ENCODE data around the gene MAP3K12.

DNA sequence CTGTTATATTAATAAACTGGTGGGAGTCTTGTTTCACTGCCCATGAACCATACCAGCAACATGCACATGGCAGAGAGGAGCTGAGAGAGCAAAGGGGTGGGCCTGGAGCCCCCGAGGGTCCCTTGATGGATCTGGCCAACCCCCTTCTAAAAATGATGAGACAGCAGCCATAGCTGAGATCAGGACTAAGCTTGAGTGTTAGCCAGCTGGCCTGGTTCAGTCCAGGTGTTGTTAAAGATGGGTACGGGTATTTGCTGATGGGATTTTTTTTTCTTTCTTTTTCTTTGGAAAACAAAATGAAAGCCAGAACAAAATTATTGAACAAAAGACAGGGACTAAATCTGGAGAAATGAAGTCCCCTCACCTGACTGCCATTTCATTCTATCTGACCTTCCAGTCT is 31.4 kb downstream of the MAP3K12 start:
- TF ChIP-seq, protein P1, sequence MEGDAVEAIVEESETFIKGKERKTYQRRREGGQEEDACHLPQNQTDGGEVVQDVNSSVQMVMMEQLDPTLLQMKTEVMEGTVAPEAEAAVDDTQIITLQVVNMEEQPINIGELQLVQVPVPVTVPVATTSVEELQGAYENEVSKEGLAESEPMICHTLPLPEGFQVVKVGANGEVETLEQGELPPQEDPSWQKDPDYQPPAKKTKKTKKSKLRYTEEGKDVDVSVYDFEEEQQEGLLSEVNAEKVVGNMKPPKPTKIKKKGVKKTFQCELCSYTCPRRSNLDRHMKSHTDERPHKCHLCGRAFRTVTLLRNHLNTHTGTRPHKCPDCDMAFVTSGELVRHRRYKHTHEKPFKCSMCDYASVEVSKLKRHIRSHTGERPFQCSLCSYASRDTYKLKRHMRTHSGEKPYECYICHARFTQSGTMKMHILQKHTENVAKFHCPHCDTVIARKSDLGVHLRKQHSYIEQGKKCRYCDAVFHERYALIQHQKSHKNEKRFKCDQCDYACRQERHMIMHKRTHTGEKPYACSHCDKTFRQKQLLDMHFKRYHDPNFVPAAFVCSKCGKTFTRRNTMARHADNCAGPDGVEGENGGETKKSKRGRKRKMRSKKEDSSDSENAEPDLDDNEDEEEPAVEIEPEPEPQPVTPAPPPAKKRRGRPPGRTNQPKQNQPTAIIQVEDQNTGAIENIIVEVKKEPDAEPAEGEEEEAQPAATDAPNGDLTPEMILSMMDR (IDR thresholded peaks at IDR 0.05; ENCODE audit: insufficient read depth, low read length) = no peak
- no peak for TF ChIP-seq GABPA (IDR thresholded peaks at IDR 0.05; ENCODE audit: low read depth)
- TF ChIP-seq POLR2AphosphoS5 (IDR thresholded peaks at IDR 0.05; ENCODE audit: low read depth) = no peak
- TF ChIP-seq, protein P2, sequence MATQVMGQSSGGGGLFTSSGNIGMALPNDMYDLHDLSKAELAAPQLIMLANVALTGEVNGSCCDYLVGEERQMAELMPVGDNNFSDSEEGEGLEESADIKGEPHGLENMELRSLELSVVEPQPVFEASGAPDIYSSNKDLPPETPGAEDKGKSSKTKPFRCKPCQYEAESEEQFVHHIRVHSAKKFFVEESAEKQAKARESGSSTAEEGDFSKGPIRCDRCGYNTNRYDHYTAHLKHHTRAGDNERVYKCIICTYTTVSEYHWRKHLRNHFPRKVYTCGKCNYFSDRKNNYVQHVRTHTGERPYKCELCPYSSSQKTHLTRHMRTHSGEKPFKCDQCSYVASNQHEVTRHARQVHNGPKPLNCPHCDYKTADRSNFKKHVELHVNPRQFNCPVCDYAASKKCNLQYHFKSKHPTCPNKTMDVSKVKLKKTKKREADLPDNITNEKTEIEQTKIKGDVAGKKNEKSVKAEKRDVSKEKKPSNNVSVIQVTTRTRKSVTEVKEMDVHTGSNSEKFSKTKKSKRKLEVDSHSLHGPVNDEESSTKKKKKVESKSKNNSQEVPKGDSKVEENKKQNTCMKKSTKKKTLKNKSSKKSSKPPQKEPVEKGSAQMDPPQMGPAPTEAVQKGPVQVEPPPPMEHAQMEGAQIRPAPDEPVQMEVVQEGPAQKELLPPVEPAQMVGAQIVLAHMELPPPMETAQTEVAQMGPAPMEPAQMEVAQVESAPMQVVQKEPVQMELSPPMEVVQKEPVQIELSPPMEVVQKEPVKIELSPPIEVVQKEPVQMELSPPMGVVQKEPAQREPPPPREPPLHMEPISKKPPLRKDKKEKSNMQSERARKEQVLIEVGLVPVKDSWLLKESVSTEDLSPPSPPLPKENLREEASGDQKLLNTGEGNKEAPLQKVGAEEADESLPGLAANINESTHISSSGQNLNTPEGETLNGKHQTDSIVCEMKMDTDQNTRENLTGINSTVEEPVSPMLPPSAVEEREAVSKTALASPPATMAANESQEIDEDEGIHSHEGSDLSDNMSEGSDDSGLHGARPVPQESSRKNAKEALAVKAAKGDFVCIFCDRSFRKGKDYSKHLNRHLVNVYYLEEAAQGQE (IDR thresholded peaks at IDR 0.05; ENCODE audit: insufficient replicate concordance, low read depth) = no peak
